Measurements from ENCODE around the gene PCNX3.

The PCNX3 gene

GRCh38 chr11:65623852-65624616, 8.5 kb downstream of the PCNX3 start:
- in situ Hi-C loops (cut with MboI; ENCODE audit: low pct_unique_long_range_greater_than_20kb, low sequenced_read_pairs, unreplicated experiment) = no loop called here
- DNase-seq (ENCODE audit: low spot score) = no peak
- no peak for TF ChIP-seq CTCF (IDR thresholded peaks at IDR 0.05; ENCODE audit: extremely low read depth, insufficient read depth, missing control alignments)

- in situ Hi-C loops (cut with MboI; ENCODE audit: low pct_unique_long_range_greater_than_20kb, low sequenced_read_pairs, unreplicated experiment) = no loop called here
- no peak for TF ChIP-seq CTCF (IDR thresholded peaks at IDR 0.05; ENCODE audit: extremely low read depth, insufficient read depth, missing control alignments)
- no peak for DNase-seq (ENCODE audit: low spot score)
These were observed 9.5 kb downstream of the PCNX3 start for GRCh38 chr11:65624931-65625627.

GRCh38 chr11:65625628-65626342, 10.2 kb downstream of the PCNX3 start:
- peak; percentile 72 for TF ChIP-seq CTCF (IDR thresholded peaks at IDR 0.05; ENCODE audit: extremely low read depth, insufficient read depth, missing control alignments)
- peak; percentile 73 for DNase-seq (ENCODE audit: low spot score)
- in situ Hi-C loops (cut with MboI; ENCODE audit: low pct_unique_long_range_greater_than_20kb, low sequenced_read_pairs, unreplicated experiment) = no loop called here

- no peak for TF ChIP-seq CTCF (IDR thresholded peaks at IDR 0.05; ENCODE audit: extremely low read depth, insufficient read depth, missing control alignments)
- no peak for DNase-seq (ENCODE audit: low spot score)
- in situ Hi-C loops (cut with MboI; ENCODE audit: low pct_unique_long_range_greater_than_20kb, low sequenced_read_pairs, unreplicated experiment) = no loop called here
These were observed 11.6 kb downstream of the PCNX3 start for GRCh38 chr11:65627202-65627601.

DNA sequence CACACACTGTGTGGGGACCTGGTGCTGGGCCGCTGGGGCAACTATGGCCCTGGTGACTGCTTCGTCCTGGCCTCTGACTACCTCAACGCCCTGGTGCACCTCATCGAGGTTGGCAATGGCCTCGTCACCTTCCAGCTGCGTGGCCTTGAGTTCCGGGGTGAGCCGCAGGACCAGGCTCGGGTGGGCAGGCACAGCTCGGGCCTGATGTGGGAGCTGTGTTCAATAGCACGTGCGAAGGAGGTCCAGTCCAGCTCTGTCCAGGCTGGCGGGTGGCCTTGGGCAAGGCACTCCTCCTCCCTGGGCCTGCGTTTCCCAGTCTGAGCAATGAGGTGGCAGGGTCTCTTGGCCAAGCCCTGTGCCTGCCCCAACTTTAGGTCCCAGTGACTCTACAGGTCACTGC, 14.0 kb downstream of the PCNX3 start:
- TF ChIP-seq CTCF (IDR thresholded peaks at IDR 0.05; ENCODE audit: extremely low read depth, insufficient read depth, missing control alignments) = no peak
- no peak for DNase-seq (ENCODE audit: low spot score)
- in situ Hi-C loops (cut with MboI; ENCODE audit: low pct_unique_long_range_greater_than_20kb, low sequenced_read_pairs, unreplicated experiment) = no loop called here

GRCh38 chr11:65630215-65630614, 14.6 kb downstream of the PCNX3 start:
- no peak for TF ChIP-seq CTCF (IDR thresholded peaks at IDR 0.05; ENCODE audit: extremely low read depth, insufficient read depth, missing control alignments)
- in situ Hi-C loops (cut with MboI; ENCODE audit: low pct_unique_long_range_greater_than_20kb, low sequenced_read_pairs, unreplicated experiment) = no loop called here
- DNase-seq (ENCODE audit: low spot score) = no peak
